GM12872 (cell line): ENCODE data around the gene PTTG1IP.

Experiments
- TF ChIP-seq, protein P1 (sequence below): IDR thresholded peaks from 3 replicates; pipeline ENCODE4 v1.5.1; 2011; ENCODE audit warnings: low read depth, mild to moderate bottlenecking, low read length, moderate library complexity; ENCODE audit not compliant: insufficient read depth

Gene PTTG1IP

DNA sequence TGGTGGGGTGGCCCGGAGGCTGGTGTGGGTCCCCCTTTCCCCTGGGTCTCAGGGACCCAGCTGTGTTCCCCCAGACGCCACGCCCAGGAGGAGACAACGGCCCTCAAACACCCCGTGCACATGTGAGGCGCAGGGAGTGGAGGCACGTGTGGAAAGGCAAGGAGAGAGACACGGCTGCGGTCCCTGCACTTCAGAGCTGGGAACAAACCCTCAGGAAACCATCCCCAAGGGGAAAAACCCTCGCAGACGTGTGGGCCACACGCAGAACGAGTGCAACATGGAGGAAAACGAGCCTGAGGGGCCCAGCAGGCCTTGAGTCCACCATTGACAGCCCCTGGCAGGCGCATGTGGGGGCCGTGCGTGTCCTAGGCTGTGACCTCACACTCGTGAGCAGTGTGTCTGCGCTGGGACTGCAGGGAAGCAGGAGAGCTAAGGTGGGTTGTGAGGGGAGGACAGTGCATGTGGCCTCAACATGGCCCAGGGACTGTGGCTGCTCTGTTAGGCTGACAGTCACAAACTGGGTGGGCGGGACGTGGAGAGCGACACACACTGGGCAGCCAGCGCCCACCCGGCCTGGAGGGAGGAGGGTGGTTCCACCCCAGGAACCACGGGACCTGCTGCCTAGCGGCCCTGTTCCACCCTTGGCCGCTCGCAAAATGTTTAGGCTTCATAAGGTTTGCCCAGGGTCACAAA lies 27.2 kb upstream of the PTTG1IP start:
- TF ChIP-seq, protein P1, sequence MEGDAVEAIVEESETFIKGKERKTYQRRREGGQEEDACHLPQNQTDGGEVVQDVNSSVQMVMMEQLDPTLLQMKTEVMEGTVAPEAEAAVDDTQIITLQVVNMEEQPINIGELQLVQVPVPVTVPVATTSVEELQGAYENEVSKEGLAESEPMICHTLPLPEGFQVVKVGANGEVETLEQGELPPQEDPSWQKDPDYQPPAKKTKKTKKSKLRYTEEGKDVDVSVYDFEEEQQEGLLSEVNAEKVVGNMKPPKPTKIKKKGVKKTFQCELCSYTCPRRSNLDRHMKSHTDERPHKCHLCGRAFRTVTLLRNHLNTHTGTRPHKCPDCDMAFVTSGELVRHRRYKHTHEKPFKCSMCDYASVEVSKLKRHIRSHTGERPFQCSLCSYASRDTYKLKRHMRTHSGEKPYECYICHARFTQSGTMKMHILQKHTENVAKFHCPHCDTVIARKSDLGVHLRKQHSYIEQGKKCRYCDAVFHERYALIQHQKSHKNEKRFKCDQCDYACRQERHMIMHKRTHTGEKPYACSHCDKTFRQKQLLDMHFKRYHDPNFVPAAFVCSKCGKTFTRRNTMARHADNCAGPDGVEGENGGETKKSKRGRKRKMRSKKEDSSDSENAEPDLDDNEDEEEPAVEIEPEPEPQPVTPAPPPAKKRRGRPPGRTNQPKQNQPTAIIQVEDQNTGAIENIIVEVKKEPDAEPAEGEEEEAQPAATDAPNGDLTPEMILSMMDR = no peak

DNA sequence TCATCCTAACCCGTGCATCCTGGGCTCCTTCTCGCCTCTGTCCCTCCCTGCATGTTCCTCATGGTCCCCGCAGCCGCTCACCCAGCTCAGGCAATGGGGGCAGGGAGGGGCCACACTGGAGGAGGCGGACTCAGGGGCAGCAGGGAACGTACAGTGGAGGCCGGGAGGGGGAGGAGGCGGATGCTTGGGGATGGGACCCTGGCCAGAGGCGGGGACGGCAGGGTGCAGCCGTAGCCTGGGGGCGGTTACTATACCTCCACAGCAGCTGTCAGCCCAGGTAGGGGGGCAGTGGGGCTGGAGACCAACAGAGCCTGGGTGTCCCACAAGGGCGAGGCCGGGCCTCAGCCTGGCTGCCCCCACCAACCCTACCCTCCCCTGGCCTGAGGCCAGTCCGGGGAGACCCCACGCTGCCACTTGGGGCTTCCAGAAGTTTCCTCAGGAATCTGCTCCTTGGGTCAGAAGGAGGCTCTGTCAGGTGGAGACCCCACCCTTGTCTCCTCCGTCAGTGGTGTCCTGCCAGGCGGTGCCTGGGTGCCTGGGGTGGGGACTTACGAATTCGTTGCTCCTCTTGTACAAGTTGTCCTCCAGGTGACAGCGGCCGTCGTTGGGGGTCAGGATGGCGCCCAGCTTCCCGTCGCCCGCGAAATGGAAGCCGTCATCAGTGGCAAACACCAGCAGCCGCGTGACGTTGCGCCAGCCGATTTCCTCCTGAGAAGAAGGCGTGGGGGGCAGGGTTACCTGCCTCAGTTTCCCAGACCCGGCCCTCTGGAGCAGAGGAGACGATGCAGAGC lies 26.5 kb upstream of the PTTG1IP start:
- TF ChIP-seq, protein P1 = no peak

DNA sequence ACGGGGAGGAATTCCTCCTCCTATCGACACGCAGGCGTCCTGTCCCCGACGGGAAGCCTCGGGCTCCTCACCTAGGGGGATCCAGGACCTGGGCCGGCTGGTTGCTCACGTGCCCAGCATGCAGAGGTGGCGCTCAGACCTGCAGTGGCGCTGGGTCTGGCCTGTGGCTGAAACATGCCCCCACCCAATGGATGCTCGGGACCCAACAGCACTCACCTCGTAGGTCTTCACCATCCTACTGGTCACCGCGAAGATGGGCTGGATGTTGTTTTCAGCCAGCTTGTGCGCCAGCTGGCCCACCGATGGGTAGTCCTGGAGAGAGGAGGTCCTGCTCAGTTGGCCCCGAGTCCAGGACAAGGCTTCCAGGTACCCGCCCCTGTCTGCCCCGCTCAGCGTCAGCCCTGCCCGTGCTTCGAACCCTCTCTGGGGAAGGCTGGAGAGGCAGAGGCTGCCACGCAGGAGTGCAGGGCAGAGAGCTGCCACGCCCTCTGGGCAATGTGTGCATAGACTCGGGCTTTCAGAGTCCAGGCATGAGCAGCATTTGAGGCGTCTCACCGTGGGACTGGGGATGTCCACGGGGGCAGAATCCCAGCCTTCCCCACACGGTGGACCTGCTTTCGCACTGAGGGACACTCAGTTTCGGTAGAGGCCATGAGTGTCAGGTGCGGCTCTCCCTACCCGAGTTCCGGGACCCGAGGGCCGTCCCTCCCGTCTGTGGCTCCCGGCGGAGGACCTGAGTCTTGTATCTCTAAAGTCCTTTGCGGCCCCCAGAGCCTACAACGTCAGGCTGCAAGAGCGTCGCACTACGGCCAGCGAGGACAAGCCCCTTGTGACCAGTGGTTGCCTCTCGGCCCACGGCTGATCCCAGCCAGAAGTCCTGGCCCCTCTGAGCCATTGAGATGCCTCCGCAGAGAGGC lies 25.6 kb upstream of the PTTG1IP start:
- TF ChIP-seq, protein P1 = no peak

DNA sequence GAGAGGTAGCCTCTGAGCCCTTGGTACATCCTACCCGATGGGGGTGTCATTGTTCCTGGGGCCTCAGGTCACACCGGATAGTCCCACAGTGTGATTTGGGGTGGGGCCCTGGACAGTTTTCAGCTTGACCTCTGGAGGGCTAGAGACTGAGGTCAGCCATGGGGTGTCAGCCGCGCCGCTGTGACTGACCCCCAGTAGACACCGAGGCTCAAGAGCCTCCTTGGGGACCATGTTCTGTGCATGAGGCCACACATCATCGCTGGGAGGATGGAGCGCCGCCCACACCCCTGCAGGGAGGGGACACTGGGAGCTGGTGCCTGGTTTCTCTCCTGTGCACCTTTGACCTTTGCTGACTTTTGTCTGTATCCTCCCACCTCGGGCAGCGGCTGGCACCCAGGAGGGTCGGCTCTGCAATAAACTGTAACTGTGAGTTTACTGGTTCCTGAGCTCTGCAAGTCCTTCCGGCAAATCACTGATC lies 24.6 kb upstream of the PTTG1IP start:
- TF ChIP-seq, protein P1 = no peak

DNA sequence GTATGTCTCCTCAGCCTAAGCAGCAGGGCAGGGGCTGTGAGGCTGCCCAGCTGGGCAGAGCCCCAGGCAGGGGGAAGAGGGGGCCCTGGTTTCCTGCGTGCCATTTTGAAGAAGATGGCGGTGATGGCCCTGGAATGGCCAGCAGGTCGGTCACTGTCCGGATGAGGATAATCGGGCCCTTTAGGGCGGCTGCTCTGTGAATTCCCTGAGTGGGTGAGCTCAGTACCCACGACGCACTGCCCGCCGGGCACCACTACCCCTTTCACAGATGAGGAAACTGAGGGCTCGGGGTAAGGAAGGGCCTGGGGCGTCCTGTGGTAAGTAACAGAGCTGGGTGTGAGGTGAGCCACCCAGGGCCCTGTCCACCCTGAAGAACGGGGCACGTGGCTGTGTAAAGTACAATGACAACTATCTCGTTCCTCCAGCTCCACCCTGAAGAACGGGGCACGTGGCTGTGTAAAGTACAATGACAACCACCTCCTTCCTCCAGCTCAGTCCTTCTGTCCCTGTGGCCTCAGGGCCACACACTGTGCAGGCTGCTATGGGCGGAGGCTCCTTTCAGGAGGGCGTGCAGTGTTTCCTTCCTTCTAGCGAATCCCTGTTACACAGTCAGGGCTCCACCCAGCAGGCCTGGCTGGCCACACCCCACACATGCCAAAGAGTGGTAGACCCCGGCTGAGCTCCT lies 24.0 kb upstream of the PTTG1IP start:
- TF ChIP-seq, protein P1 = no peak

DNA sequence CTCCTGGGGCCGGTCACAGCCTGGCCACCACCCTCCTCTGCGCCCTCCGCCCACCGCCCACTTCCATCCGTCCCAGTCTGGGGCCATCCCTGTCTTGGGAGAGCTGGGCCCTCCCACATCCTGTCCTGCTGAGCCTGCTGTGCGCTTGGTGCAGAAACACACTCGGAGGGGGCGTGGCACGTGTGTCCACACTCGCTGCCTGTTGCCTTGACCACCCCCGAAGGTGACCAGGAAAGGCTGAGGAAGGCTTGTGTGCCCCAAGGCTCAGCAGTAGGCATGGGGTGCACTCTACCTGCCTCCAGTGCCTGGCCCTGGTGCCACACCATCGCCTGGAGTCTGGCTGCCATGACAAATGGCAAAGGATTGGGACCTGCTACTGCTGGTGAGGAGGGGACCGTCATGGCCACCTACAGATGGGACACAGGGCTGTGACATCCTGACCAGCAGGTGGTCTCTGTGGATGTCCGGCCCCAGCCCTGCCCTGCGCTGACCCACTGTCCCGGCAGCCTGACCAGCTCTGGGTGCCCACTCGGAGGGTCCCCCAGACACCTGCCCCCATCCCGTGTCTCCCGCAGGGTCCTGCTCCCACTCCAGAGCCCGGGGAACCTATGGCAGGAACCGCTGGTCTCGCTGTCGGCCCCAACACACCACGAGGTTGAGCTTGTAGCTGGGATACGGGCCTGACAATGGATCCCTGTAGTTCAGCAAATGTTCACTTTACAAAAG lies 23.2 kb upstream of the PTTG1IP start:
- TF ChIP-seq, protein P1 = no peak
